CD4-positive, alpha-beta T cell treated with Interleukin-17A for 1 hour (primary cell): ENCODE results near the gene CHD5.

Source experiments
- DNase-seq: peaks from one replicate; pipeline ENCODE4 v3.0.0-alpha.2; 2020

CHD5 gene

GRCh38 chr1:6172549-6172948, 7.6 kb downstream of the CHD5 start:
- no peak for DNase-seq

GRCh38 chr1:6171548-6172124, 8.5 kb downstream of the CHD5 start:
- DNase-seq, result no peak

- no peak for DNase-seq
These were observed 9.3 kb downstream of the CHD5 start for GRCh38 chr1:6170742-6171201.

- no peak for DNase-seq
These were observed 9.9 kb downstream of the CHD5 start for GRCh38 chr1:6170116-6170741.

GRCh38 chr1:6168947-6169586, 11.1 kb downstream of the CHD5 start:
- no peak for DNase-seq

GRCh38 chr1:6167391-6168303, 12.5 kb downstream of the CHD5 start:
- no peak for DNase-seq

- DNase-seq, result no peak
These were observed 13.3 kb downstream of the CHD5 start for GRCh38 chr1:6166655-6167390.

GRCh38 chr1:6166221-6166620, 13.9 kb downstream of the CHD5 start:
- DNase-seq, result no peak

- DNase-seq, result no peak
These were observed 14.6 kb downstream of the CHD5 start for GRCh38 chr1:6165441-6165985.

- no peak for DNase-seq
These were observed 15.1 kb downstream of the CHD5 start for GRCh38 chr1:6165027-6165426.

GRCh38 chr1:6163973-6164617, 16.0 kb downstream of the CHD5 start:
- no peak for DNase-seq

- DNase-seq, result no peak
These were observed 16.7 kb downstream of the CHD5 start for GRCh38 chr1:6163191-6163972.

GRCh38 chr1:6162773-6163172, 17.3 kb downstream of the CHD5 start:
- DNase-seq, result no peak

GRCh38 chr1:6162341-6162740, 17.8 kb downstream of the CHD5 start:
- DNase-seq, result no peak

- DNase-seq, result no peak
These were observed 21.9 kb downstream of the CHD5 start for GRCh38 chr1:6158181-6158580.

GRCh38 chr1:6157528-6158174, 22.5 kb downstream of the CHD5 start:
- no peak for DNase-seq

GRCh38 chr1:6157132-6157527, 23.0 kb downstream of the CHD5 start:
- no peak for DNase-seq

GRCh38 chr1:6154525-6155319, 25.4 kb downstream of the CHD5 start:
- no peak for DNase-seq

GRCh38 chr1:6152882-6153281, 27.2 kb downstream of the CHD5 start:
- no peak for DNase-seq

GRCh38 chr1:6152181-6152580, 27.9 kb downstream of the CHD5 start:
- DNase-seq, result no peak
